Fibroblast of mammary gland (primary cell): ENCODE results near the gene PHOSPHO1.
"Not testable (repeated sequence)": the region's sequence is repeated elsewhere in the genome, so short reads cannot be mapped to it uniquely, and the experiment has no call there.

Source experiments
- DNase-seq: peaks from one replicate; pipeline ENCODE4 v3.0.0-alpha.2; 2010; ENCODE audit warnings: low read depth
- H3K4me3 ChIP-seq: 2 replicates; pipeline ENCODE4 v1.5.1; 2011; ENCODE audit warnings: low read depth, mild to moderate bottlenecking, low read length, moderate library complexity; ENCODE audit not compliant: control insufficient read depth
- CTCF ChIP-seq: conservative IDR thresholded peaks from 2 replicates; pipeline ENCODE4 v1.5.1; 2011; ENCODE audit warnings: low read depth, low read length, inconsistent platforms; ENCODE audit not compliant: control insufficient read depth, insufficient read depth

The PHOSPHO1 gene

GRCh38 chr17:49230636-49231562, at the start of gene PHOSPHO1:
TSS of gene PHOSPHO1 (minus strand) at chr17:49230787. CDS start at chr17:49226691, 4,096 bp downstream.
- DNase-seq, result peak; percentile 68
- TF ChIP-seq CTCF, result no peak
- peak within 1 kb of the TSS; percentile 72 for H3K4me3 ChIP-seq

GRCh38 chr17:49280061-49280460, 49.5 kb upstream of the PHOSPHO1 start:
- TF ChIP-seq CTCF, result no peak
- no peak overlapping the region for H3K4me3 ChIP-seq
- DNase-seq, result no peak

- not testable (repeated sequence) for DNase-seq, H3K4me3 ChIP-seq
Measured at GRCh38 chr17:49279263-49280015, 48.9 kb upstream of the PHOSPHO1 start.

GRCh38 chr17:49278076-49278475, 47.5 kb upstream of the PHOSPHO1 start:
- TF ChIP-seq CTCF, result no peak
- DNase-seq, result no peak
- no peak overlapping the region for H3K4me3 ChIP-seq

- no peak for TF ChIP-seq CTCF
- H3K4me3 ChIP-seq, result no peak overlapping the region
- peak; percentile 14 for DNase-seq
Measured at GRCh38 chr17:49277638-49278037, 47.1 kb upstream of the PHOSPHO1 start.

- not testable (repeated sequence) for H3K4me3 ChIP-seq, DNase-seq
Measured at GRCh38 chr17:49275981-49276380, 45.4 kb upstream of the PHOSPHO1 start.

- DNase-seq, result no peak
- no peak overlapping the region for H3K4me3 ChIP-seq
- no peak for TF ChIP-seq CTCF
Measured at GRCh38 chr17:49269356-49269755, 38.8 kb upstream of the PHOSPHO1 start.
